GM19438 (cell line): Measurements from ENCODE around the gene ABCC1.
"Not testable (repeated sequence)": the region's sequence is repeated elsewhere in the genome, so short reads cannot be mapped to it uniquely, and the experiment has no call there.

Source experiments
- ATAC-seq: cut with Tn5 transposase; IDR thresholded peaks from one replicate; pipeline ENCODE4 v1.9.1; 2021; ENCODE audit warnings: low read depth; ENCODE audit not compliant: unreplicated experiment

The ABCC1 gene

GRCh38 chr16:15949210-15950160 lies at the start of gene ABCC1:
TSS of gene ABCC1 (plus strand) at chr16:15949616. CDS start at chr16:15949752, 136 bp downstream.
- peak; percentile 48 for ATAC-seq

DNA sequence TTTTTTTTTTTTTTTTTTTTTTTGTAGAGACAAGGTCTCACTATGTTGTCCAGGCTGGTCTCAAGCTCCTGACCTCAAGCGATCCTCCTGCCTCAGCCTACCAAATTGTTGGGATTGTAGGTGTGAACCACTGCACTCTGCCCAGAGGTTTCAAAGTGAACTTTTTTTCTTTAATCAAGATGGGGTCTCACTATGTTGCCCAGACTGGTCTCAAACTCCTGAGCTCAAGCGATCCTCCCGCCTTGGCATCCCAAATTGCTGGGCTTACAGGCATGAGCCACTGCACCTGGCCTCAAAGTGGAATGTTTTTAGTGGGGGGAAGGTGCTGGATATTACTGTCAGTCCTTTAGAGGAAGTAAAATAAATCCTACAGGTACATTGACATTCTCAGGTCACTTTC lies 49.1 kb upstream of the ABCC1 start:
- no peak for ATAC-seq

DNA sequence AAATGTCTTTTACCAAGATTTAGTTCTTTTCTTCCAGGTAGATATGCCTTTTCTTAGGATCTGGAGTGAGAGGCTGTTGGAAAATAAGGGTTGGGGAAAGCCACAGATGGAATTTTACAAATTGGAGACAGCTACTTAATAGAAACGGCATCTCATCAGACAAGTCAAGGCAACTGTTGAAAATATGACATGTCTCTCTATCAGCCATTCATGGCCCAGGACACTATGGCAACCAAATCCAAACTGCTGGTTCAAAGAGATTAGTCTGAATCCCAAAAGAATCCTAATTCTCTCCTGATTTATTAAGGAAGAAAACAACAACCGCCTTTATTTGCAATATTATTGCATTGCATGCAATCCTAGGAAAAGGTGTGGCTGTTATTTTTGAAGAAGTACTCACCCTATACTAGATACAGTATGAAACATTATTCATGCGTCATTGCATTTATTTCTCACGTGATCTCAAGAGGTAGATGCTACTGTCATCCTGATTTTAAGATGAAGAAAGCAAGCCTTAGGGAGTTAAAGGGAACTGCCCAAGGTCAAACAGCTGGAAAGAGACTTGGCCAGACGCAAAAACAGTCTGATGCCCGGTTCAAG lies 48.4 kb upstream of the ABCC1 start:
- no peak for ATAC-seq

- ATAC-seq = no peak
These were observed 45.5 kb upstream of the ABCC1 start for GRCh38 chr16:15903960-15904359.

DNA sequence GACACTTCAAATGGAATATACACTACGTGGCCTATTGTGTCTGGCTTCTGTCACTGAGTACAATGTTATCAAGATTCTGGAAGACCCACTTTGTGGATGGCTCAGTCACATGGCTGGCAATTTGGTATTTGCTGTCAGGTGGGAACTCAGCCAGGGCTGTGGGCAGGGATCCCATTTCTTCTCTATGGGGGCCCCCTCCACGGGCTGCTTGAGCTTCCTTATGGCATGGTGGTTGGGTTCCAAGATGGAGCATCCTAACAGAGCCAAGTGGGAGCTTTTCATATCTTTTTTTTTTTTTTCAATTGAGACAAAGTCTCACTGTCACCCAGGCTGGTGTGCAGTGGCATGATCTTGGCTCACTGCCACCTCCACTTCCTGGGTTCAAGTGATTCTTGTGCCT lies 43.0 kb upstream of the ABCC1 start:
- ATAC-seq = no peak

- peak; percentile 98 for ATAC-seq
These were observed 41.4 kb upstream of the ABCC1 start for GRCh38 chr16:15907863-15908478.

DNA sequence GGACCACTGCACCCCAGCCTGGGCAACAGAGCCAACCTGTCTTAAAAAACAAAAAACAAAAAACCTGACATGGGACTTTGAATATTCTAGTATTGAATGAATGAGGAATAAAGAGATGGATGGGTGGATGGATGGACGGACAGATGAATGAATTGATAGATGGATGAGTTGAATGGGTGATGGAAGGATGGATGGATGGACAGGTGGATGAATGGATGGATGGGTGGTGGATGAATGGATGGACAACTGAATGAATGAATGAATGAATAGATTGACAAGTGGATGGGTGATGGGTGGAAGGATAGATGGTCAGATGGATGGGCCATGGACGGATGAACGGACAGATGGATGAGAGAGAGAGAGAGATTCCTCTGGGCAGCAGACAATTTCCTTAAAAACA lies 38.2 kb upstream of the ABCC1 start:
- no peak for ATAC-seq

GRCh38 chr16:15913046-15913698 lies 36.2 kb upstream of the ABCC1 start:
- ATAC-seq = no peak

DNA sequence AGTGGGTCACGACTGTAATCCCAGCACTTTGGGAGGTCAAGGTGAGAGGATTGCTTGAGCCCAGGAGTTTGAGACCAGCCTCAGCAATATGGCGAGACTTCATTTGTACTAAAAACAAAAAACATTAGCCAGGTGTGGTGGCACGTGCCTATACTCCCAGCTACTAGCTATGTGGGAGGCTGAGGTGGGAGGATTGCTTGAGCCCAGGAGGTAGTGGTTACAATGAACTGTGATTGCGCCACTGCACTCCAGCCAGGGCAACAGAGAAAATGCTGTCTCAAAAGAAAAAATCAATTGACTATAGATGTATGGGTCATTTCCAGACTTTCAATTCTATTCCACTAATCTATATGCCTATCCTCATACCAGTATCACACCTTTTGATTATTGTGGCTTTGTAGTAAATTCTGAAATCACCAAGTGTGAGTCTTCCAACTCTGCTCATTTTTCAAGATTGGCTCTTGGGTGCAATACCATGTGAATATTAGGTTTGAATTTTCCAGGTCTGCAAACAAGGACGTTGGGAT lies 33.8 kb upstream of the ABCC1 start:
- no peak for ATAC-seq

DNA sequence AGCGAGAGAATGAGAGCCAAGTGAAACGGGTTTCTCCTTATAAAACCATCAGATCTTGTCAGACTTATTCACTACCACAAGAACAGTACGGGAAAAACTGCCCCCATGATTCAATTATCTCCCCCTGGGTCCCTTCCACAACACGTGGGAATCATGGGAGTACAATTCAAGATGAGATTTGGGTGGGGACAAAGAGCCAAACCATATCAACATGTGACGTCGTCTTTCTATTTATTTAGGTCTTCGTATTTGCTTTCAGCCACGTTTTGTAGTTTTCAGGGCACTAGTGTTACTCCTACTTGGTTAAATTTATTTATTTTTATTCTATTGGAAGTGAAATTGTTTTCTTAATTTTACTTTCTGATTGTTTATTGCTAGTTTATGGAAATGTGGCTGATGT lies 33.1 kb upstream of the ABCC1 start:
- ATAC-seq = no peak

DNA sequence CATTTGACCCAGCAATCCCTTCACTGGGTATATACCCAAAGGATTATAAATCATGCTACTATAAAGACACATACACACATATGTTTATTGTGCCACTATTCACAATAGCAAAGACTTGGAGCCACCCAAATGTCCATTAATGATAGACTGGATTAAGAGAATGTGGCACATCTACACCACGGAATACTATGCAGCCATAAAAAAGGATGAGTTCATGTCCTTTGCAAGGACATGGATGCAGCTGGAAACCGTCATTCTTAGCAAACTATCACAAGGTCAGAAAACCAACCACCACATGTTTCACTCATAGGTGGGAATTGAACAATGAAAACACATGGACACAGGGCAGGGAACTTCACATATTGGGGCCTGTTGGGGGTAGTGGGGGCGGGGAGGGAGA lies 31.1 kb upstream of the ABCC1 start:
- not testable (repeated sequence) for ATAC-seq

- ATAC-seq = no peak
These were observed 30.1 kb upstream of the ABCC1 start for GRCh38 chr16:15919331-15919730.

- ATAC-seq = no peak
These were observed 24.4 kb upstream of the ABCC1 start for GRCh38 chr16:15924996-15925395.

- no peak for ATAC-seq
These were observed 23.8 kb upstream of the ABCC1 start for GRCh38 chr16:15925631-15926030.

DNA sequence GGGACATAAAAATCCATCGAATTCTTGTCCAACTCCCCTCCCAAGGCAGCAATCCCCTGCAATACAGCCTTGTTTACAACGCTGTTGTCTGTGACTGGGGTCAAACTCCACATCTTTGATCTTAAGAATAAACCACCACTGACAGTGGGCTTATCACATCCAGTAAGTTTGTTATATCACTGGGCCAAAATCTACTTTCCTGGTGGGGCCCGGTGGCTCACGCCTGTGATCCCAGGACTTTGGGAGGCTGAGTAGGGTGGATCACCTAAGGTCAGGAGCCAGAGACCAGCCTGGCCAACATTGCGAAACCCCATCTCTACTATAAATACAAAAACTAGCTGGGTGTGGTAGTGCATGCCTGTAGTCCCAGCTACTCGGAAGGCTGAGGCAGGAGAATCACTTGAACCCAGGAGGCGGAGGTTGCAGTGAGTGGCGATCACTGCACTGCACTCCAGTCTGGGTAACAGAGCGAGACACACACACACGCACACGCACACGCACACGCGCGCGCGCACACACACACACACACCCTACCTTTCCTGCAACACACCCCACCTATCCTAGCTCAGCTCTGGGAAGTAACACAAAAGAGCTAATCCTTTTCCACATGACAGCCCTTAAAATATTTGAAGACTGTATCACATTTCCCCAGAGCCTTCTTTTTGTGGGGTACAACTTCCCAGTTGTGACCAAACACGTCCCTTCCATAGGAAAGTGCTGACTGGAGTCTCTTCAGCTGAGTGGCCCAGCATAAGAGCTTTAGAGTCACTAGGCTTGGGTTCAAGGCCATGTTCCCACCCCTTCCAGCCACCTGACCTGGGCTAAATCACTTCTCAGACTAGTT lies 20.9 kb upstream of the ABCC1 start:
- no peak for ATAC-seq

DNA sequence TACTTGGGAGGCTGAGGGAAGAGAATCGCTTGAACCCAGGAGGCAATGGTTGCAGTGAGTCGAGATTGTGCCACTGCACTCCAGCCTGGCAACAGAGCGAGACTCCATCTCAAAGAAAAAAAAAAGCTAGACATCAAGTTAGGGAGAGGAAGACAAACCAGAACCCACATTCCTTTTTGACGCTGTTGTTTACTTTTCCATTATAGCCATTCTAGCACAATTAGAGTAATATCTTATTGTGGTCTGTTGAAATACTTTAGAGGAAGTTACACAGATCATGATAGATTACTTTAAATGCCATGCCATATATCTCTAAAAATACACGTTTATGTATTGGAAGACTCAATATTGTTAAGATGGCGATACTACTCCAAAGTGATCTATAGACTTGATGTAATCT lies 16.5 kb upstream of the ABCC1 start:
- no peak for ATAC-seq

- ATAC-seq = no peak
These were observed 15.6 kb upstream of the ABCC1 start for GRCh38 chr16:15933781-15934180.

GRCh38 chr16:15934991-15935390 lies 14.4 kb upstream of the ABCC1 start:
- ATAC-seq = no peak

DNA sequence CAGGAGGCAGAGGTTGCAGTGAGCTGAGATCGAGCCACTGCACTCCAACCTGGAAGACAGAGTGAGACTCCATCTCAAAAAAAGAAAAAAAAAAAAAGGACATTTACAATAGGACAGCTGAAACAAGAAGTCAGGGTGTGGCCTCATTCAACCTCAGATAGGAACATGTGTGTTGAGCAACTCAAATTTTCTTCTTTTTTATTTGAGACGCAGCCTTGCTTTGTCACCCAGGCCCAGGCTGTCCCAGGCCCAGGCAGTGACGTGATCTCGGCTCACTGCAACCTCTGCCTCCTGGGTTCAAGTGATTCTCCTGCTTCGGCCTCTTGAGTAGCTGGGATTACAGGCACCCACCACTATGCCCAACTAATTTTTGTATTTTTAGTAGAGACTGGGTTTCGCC lies 12.6 kb upstream of the ABCC1 start:
- not testable (repeated sequence) for ATAC-seq
